ENCODE measurements around the gene IL22RA2. TPM values are rescaled to one million over a fixed set of nuclear protein-coding genes. Genes with fewer than 3 reads are reported as not detected.

The IL22RA2 gene
- total and polyA plus RNA-seq, 9 of the 15 experiments (the other 6 are each of a cell fraction or from before 2014, with no cell fraction given) = 0.03 TPM; not detected in 8

GRCh38 chr6:137170266-137171052 is 3.0 kb downstream of the IL22RA2 start (continued):
- TF ChIP-seq TFAP4 (CRISPR knock-in tag; IDR thresholded peaks at IDR 0.05; ENCODE audit: borderline replicate concordance) (no peak), ZNF212 (CRISPR knock-in tag; IDR thresholded peaks at IDR 0.05) (no peak), USF2 (CRISPR knock-in tag; IDR thresholded peaks at IDR 0.05) (no peak), ATF7 (IDR thresholded peaks at IDR 0.05) (peak; percentile 39; the same call in 1 of the 2 replicates), ZNF165 (CRISPR knock-in tag; IDR thresholded peaks at IDR 0.05; ENCODE audit: borderline replicate concordance) (peak; percentile 7; the same call in 1 of the 2 replicates), ZNF431 (CRISPR knock-in tag; IDR thresholded peaks at IDR 0.05) (no peak), HDAC3 (IDR thresholded peaks at IDR 0.05; ENCODE audit: borderline replicate concordance, partially characterized antibody) (no peak), ARID2 (IDR thresholded peaks at IDR 0.05) (no peak), ZFP91 (CRISPR knock-in tag; IDR thresholded peaks at IDR 0.05) (no peak), KDM1A (IDR thresholded peaks at IDR 0.05) (no peak), ZNF589 (CRISPR knock-in tag; IDR thresholded peaks at IDR 0.05; ENCODE audit: low read depth) (peak; percentile 74; the same call in 1 of the 2 replicates), SFPQ (IDR thresholded peaks at IDR 0.05; ENCODE audit: low read depth, low read length) (no peak), ATF3 (IDR thresholded peaks at IDR 0.05) (peak; percentile 33; the same call in 1 of the 2 replicates), ATF3 (CRISPR knock-in tag; conservative IDR thresholded peaks at IDR 0.05) (no peak), JUND (IDR thresholded peaks at IDR 0.05; ENCODE audit: borderline replicate concordance, low read depth, low read length) (peak; percentile 19; the same call in 1 of the 2 replicates), JUND (tag; IDR thresholded peaks at IDR 0.05; ENCODE audit: borderline replicate concordance, low read depth, low read length) (0 out of 3 replicates have a peak, but pooled peaks have one; percentile 22), ZNF445 (CRISPR knock-in tag; IDR thresholded peaks at IDR 0.05; ENCODE audit: low read depth) (no peak), ZBTB34 (CRISPR knock-in tag; IDR thresholded peaks at IDR 0.05) (no peak)

All from K562 (cell line).